ENCODE results near the gene ARFGAP1. TPM values are rescaled to one million over a fixed set of nuclear protein-coding genes. Genes with fewer than 3 reads are reported as not detected.

ARFGAP1 gene
- total and polyA plus RNA-seq, 10 of the 15 experiments (the other 5 are each of a cell fraction or from before 2014, with no cell fraction given), result 0.45 to 79.9 (median 30.8) TPM

DNA sequence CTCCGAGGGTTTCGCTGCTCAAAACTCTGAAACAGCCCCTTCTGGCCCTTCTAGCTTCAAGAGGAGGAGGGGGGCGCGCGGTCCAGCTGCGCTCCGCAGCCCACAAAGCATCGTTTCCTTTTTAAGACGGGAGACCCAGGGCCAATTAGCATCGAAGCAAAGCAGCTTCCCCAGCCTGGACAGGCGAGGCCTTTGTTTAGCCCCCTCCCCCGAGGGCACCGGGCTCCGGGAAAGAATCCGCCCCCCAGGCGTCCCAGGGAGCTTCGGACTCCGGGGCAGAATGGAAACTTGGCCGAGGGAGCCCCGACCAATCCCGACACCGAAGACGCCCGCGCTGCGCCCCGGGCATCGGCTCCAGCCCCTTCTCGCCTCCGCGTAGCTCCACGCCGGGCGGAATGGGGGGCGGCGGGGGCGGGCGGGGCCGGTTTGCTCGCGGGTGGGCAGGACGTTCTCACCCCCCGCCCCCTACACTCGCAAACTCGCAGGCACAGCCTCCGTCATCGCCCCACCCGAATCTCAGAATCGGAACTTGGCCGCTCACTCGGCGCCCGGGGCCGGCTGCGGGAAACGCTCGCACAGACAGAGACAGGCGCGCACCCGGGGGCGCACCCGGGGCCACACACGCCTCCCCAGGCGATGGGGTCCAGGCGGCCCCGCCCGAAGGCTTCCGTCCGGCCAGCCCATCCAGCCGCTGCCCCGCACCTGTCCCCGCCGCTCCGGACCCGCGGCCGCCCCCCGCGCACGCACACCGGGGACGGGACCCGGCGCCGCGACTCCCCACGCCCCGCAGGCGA, 19.0 kb upstream of the ARFGAP1 start:
- Histone ChIP-seq H3K27ac (ENCODE audit: control insufficient read depth, insufficient read depth) (no peak overlapping the region), H4K20me1 (ENCODE audit: control insufficient read depth, insufficient read depth) (no peaks in the 10 kb centered on the region; the same call in 1 of the 2 replicates), H3K36me3 (ENCODE audit: control insufficient read depth in 2 of 2, insufficient read depth in 2 of 2, low read length in 1 of 2) (no peaks in the 10 kb centered on the region), H3K9ac (ENCODE audit: control insufficient read depth, insufficient read depth, low read length) (no peak overlapping the region), H3K27me3 (replicated peaks in 1 of 2; ENCODE audit: control insufficient read depth in 2 of 2, insufficient read depth in 2 of 2, low read length in 1 of 2) (peaks cover 0 to 9% of the 10 kb centered on the region in 2 experiments), H3K4me1 (ENCODE audit: control insufficient read depth, insufficient read depth, low read length) (no peaks in the 10 kb centered on the region), H2AFZ (ENCODE audit: control insufficient read depth, low read depth, low read length) (no peak overlapping the region), H3K4me3 (no peak overlapping the region), H3K9me3 (replicated peaks; ENCODE audit: control insufficient read depth, insufficient read depth, low read length) (no peaks in the 10 kb centered on the region), H3K79me2 (ENCODE audit: control insufficient read depth, insufficient read depth, low read length) (no peaks in the 10 kb centered on the region), H3K4me2 (ENCODE audit: control insufficient read depth, insufficient read depth) (no peak overlapping the region)
- ChIA-PET SMC1A (ENCODE audit: uncharacterized antibody, unreplicated experiment) (no interaction called here), POLR2A (no interaction called here), RAD21 (ENCODE audit: unreplicated experiment) (no interaction called here), CTCF (no interaction called here)
- 7% methylated on average over 54 of the region's 89 CpGs for WGBS (ENCODE audit: insufficient coverage, insufficient replicate concordance, low lambda C conversion rate, missing lambda C conversion rate)
- FAIRE-seq, result no peak
- intact Hi-C loops (cut with micrococcal nuclease; ENCODE audit: unreplicated experiment), result no loop called here
- no peak for ATAC-seq
- BruUV-seq (replicated peaks), result no TSS peak
- TF ChIP-seq RUNX3 (IDR thresholded peaks at IDR 0.05; ENCODE audit: low read length) (no peak), KLF5 (IDR thresholded peaks at IDR 0.05; ENCODE audit: partially characterized antibody) (no peak), SIN3A (IDR thresholded peaks at IDR 0.05; ENCODE audit: low read depth, low read length) (no peak), HDAC6 (IDR thresholded peaks at IDR 0.05; ENCODE audit: unreplicated experiment) (peak; percentile 63), JUNB (IDR thresholded peaks at IDR 0.05) (no peak), CBX3 (IDR thresholded peaks at IDR 0.05; ENCODE audit: borderline replicate concordance, low read depth) (no peak), ESRRA (IDR thresholded peaks at IDR 0.05; ENCODE audit: low read length) (no peak), BMI1 (IDR thresholded peaks at IDR 0.05; ENCODE audit: borderline replicate concordance) (no peak), CEBPB (IDR thresholded peaks at IDR 0.05; ENCODE audit: borderline replicate concordance in 1 of 2, low read depth in 2 of 2, low read length in 2 of 2) (no peak)
- DNase-seq (ENCODE audit: low read depth, low spot score), result no peak
- in situ Hi-C loops (cut with MboI), result no loop called here

All from GM12878 (cell line).